Hepatocyte (in vitro differentiated cells): ENCODE results near the gene SHANK2. TPM values are rescaled to one million over a fixed set of nuclear protein-coding genes. Genes with fewer than 3 reads are reported as not detected.

Source experiments
- DNase-seq: peaks from one replicate; pipeline ENCODE4 v3.0.0-alpha.2; 2016; ENCODE audit warnings: low spot score
- H2AFZ ChIP-seq: fragments of 200-600 bp; sonication (generic); 2 replicates; pipeline ENCODE4 v1.6.0; 2016; ENCODE audit warnings: antibody characterized with exemption, mild to moderate bottlenecking
- H3K27ac ChIP-seq: fragments of 200-600 bp; sonication (generic); 2 replicates; pipeline ENCODE4 v1.5.1; 2016; ENCODE audit warnings: mild to moderate bottlenecking
- H3K27me3 ChIP-seq: fragments of 200-600 bp; sonication (generic); 2 replicates; pipeline ENCODE4 v1.6.1; 2016
- H3K36me3 ChIP-seq: fragments of 200-600 bp; sonication (generic); replicated peaks from 2 replicates; pipeline ENCODE4 v1.5.1; 2016; ENCODE audit warnings: low read depth; ENCODE audit not compliant: insufficient read depth
- H3K4me1 ChIP-seq: fragments of 200-600 bp; sonication (generic); 2 replicates; pipeline ENCODE4 v1.5.1; 2016; ENCODE audit warnings: mild to moderate bottlenecking, moderate library complexity; ENCODE audit not compliant: insufficient read depth
- H3K4me2 ChIP-seq: fragments of 200-600 bp; sonication (generic); 2 replicates; pipeline ENCODE4 v1.6.0; 2016
- H3K4me3 ChIP-seq: fragments of 200-600 bp; sonication (generic); 2 replicates; pipeline ENCODE4 v1.5.1; 2016; ENCODE audit warnings: mild to moderate bottlenecking
- H3K79me2 ChIP-seq: fragments of 200-600 bp; sonication (generic); 2 replicates; pipeline ENCODE4 v1.6.0; 2017; ENCODE audit warnings: mild to moderate bottlenecking
- H3K9me2 ChIP-seq: fragments of 200-600 bp; sonication (generic); replicated peaks from 2 replicates; pipeline ENCODE4 v1.6.0; 2017; ENCODE audit warnings: mild to moderate bottlenecking; ENCODE audit not compliant: insufficient read depth
- H3K9me3 ChIP-seq: fragments of 200-600 bp; sonication (generic); 2 replicates; pipeline ENCODE4 v1.5.1; 2016; ENCODE audit warnings: low read depth, mild to moderate bottlenecking
- H4K20me1 ChIP-seq: fragments of 200-600 bp; sonication (generic); 2 replicates; pipeline ENCODE4 v1.6.0; 2016; ENCODE audit warnings: mild to moderate bottlenecking; ENCODE audit not compliant: insufficient read depth, poor library complexity, severe bottlenecking
- CTCF ChIP-seq: fragments of 200-600 bp; sonication (generic); IDR thresholded peaks from 2 replicates; pipeline ENCODE4 v1.5.1; 2016; ENCODE audit warnings: antibody characterized with exemption, mild to moderate bottlenecking; ENCODE audit not compliant: poor library complexity
- EZH2 ChIP-seq: fragments of 200-600 bp; sonication (generic); IDR thresholded peaks from 2 replicates; pipeline ENCODE4 v1.6.1; 2016; ENCODE audit warnings: antibody characterized with exemption, mild to moderate bottlenecking, borderline replicate concordance
- EZH2phosphoT487 ChIP-seq: fragments of 200-600 bp; sonication (generic); IDR thresholded peaks from one replicate; pipeline ENCODE4 v1.6.1; 2018; ENCODE audit warnings: antibody characterized with exemption, mild to moderate bottlenecking, low read depth, moderate library complexity; ENCODE audit not compliant: unreplicated experiment, severe bottlenecking
- WGBS: methylation state at CpG from one replicate; pipeline ENCODE4 v1.1.6; 2016; ENCODE audit warnings: low lambda C conversion rate; ENCODE audit errors: missing lambda C conversion rate; 5-methylcytosine and 5-hydroxymethylcytosine counted together
- polyA plus RNA-seq: library from polyadenylated mRNA; unstranded; fragments of >200 nt; fragmentation: Nextera tagmentation; extraction: Ambion mirVana; gene quantifications from 2 replicates; pipeline ENCODE4 v1.2.1, GENCODE V29; 2016
- total RNA-seq: library from RNA; depleted of rRNA; stranded (reverse); fragments of >200 nt; gene quantifications from 2 replicates; pipeline ENCODE4 v1.2.3, GENCODE V29; 2014

The SHANK2 gene
- total and polyA plus RNA-seq, 2 experiments from 2014 or later: 17.3 to 20.7 TPM

GRCh38 chr11:71204748-71205664, 47.4 kb downstream of the SHANK2 start:
- Histone ChIP-seq H4K20me1 (peaks cover 3% of the 10 kb centered on the region), H3K9me3 (no peaks in the 10 kb centered on the region), H3K27ac (no peak overlapping the region), H3K4me2 (no peak overlapping the region), H3K4me3 (no peak overlapping the region), H3K79me2 (peaks cover 18% of the 10 kb centered on the region), H2AFZ (no peak overlapping the region), H3K9me2 (no peaks in the 10 kb centered on the region), H3K36me3 (no peaks in the 10 kb centered on the region), H3K4me1 (peaks cover 12% of the 10 kb centered on the region), H3K27me3 (no peaks in the 10 kb centered on the region)
- TF ChIP-seq EZH2phosphoT487: no peak
- TF ChIP-seq EZH2: no peak
- TF ChIP-seq CTCF: no peak
- 97% methylated on average over 18 of the region's 18 CpGs for WGBS
- no peak for DNase-seq

GRCh38 chr11:71204294-71204693, 48.1 kb downstream of the SHANK2 start:
- Histone ChIP-seq H3K4me3 (no peak overlapping the region), H3K27me3 (no peaks in the 10 kb centered on the region), H3K36me3 (no peaks in the 10 kb centered on the region), H3K9me3 (no peaks in the 10 kb centered on the region), H3K27ac (no peak overlapping the region), H2AFZ (no peak overlapping the region), H4K20me1 (peaks cover 3% of the 10 kb centered on the region), H3K79me2 (peaks cover 13% of the 10 kb centered on the region), H3K4me2 (no peak overlapping the region), H3K4me1 (peaks cover 12% of the 10 kb centered on the region), H3K9me2 (no peaks in the 10 kb centered on the region)
- no peak for TF ChIP-seq CTCF
- TF ChIP-seq EZH2phosphoT487: no peak
- TF ChIP-seq EZH2: no peak
- WGBS: 89% methylated on average over 15 of the region's 16 CpGs
- DNase-seq: no peak

- no peaks in the 10 kb centered on the region for H3K27me3 ChIP-seq
- TF ChIP-seq EZH2: no peak
- no peak for TF ChIP-seq EZH2phosphoT487
- TF ChIP-seq CTCF: no peak
- no peaks in the 10 kb centered on the region for H3K36me3 ChIP-seq
- H3K4me3 ChIP-seq: no peak overlapping the region
- peaks cover 12% of the 10 kb centered on the region for H3K79me2 ChIP-seq
- peaks cover 12% of the 10 kb centered on the region for H3K4me1 ChIP-seq
- H3K4me2 ChIP-seq: no peak overlapping the region
- 95% methylated on average over 11 of the region's 11 CpGs for WGBS
- DNase-seq: no peak
- no peaks in the 10 kb centered on the region for H3K9me2 ChIP-seq
- no peak overlapping the region for H2AFZ ChIP-seq
- no peak overlapping the region for H3K27ac ChIP-seq
- H3K9me3 ChIP-seq: no peaks in the 10 kb centered on the region
- peaks cover 3% of the 10 kb centered on the region for H4K20me1 ChIP-seq
Measured at GRCh38 chr11:71203681-71204080, 48.7 kb downstream of the SHANK2 start.
